ENCODE measurements around the gene ZNF687.

ZNF687 gene

DNA sequence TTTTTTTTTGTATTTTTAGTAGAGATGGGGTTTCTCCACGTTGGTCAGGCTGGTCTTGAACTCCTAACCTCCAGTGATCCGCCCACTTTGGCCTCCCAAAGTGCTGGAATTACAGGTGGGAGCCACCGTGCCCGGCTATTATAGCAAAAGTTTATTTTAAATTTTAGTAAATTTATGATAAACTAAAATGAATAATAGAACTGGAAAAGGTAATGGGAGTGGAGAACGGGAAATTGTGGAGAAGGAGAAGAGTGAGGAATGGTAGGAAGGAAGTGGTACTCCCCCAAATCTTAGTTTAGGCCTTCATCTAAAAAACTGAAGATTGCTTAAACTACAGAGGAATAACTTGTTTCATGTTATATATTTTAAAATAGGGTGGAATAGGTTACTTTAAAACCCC, 52.7 kb downstream of the ZNF687 start:
- Histone ChIP-seq H3K27me3 (ENCODE audit: insufficient read depth, low read depth, severe bottlenecking) (no peaks in the 10 kb centered on the region), H3K9me3 (ENCODE audit: severe bottlenecking) (no peaks in the 10 kb centered on the region), H3K27ac (no peak overlapping the region), H3K36me3 (no peaks in the 10 kb centered on the region), H3K4me3 (ENCODE audit: low read depth, low read length) (no peak overlapping the region)
- TF ChIP-seq, protein P1, sequence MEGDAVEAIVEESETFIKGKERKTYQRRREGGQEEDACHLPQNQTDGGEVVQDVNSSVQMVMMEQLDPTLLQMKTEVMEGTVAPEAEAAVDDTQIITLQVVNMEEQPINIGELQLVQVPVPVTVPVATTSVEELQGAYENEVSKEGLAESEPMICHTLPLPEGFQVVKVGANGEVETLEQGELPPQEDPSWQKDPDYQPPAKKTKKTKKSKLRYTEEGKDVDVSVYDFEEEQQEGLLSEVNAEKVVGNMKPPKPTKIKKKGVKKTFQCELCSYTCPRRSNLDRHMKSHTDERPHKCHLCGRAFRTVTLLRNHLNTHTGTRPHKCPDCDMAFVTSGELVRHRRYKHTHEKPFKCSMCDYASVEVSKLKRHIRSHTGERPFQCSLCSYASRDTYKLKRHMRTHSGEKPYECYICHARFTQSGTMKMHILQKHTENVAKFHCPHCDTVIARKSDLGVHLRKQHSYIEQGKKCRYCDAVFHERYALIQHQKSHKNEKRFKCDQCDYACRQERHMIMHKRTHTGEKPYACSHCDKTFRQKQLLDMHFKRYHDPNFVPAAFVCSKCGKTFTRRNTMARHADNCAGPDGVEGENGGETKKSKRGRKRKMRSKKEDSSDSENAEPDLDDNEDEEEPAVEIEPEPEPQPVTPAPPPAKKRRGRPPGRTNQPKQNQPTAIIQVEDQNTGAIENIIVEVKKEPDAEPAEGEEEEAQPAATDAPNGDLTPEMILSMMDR (IDR thresholded peaks at IDR 0.05; ENCODE audit: low read depth, low read length), result no peak
- DNase-seq, result no peak

DNA sequence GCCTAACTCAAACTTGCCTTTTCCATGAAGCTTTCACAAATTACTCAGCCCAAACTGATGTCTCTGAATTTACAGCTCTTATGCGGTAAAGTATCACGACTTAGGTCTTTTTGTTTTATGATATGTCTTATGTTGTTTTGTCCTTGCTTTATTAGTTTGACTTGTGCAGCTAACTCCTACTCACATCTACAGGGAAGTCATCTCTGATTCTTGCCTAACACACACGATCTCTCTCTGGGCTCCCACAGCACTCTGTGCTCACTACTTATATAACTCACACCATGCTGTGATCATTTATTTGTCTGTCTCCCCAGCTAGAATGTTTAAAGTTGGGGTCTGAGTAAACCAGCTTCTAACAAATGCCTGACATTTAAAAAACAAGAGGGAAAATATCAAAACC, 54.5 kb downstream of the ZNF687 start:
- Histone ChIP-seq H3K36me3 (no peaks in the 10 kb centered on the region), H3K4me3 (ENCODE audit: low read depth, low read length) (no peak overlapping the region), H3K27me3 (ENCODE audit: insufficient read depth, low read depth, severe bottlenecking) (no peaks in the 10 kb centered on the region), H3K9me3 (ENCODE audit: severe bottlenecking) (no peaks in the 10 kb centered on the region), H3K27ac (no peak overlapping the region)
- TF ChIP-seq, protein P1 (IDR thresholded peaks at IDR 0.05; ENCODE audit: low read depth, low read length), result no peak
- DNase-seq, result no peak

DNA sequence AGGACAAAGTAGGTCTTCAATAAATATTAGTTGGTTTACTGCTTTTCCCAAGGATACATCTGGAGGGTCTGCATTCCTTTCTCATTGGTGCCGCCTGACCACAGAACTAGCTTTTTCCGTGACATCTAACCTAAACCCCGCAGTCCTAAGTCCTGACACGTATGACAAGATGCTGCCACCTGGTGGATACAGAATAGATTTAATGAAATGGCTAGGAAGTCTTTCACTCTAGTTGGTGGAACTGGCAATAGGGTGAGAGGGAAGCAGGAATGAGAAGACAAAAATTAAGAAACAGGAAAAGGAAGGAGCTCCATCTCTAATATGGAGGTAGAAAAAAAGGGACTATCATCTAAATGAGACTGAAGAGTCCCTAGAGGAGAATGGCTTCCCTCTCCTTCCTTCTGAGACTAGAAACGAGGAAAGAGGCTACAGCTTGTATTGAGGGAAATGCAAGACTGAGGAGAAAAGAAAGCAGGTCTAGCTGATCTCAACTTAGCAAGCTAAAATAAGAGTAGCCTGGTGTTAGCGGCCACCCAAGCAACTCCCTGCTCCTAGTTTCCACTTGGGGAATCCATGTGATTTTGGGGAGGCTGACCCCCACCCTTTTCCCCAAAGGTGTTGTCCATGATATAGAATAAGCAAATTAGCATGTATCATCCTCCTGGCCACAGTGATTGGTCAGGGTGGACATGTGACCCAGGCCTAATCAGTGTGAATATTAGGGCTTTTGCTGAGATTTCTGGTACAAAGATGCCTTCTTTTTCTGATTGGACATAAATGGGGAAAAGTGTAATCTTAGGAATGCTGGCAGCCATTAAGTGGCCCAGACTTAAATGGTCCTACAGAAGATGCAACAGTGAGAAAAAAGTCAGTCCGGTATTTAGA, 59.0 kb downstream of the ZNF687 start:
- TF ChIP-seq, protein P1 (IDR thresholded peaks at IDR 0.05; ENCODE audit: low read depth, low read length), result peak; percentile 76
- H3K36me3 ChIP-seq, result peaks cover 40% of the 10 kb centered on the region
- DNase-seq, result peak; percentile 83
- H3K9me3 ChIP-seq (ENCODE audit: severe bottlenecking), result no peaks in the 10 kb centered on the region
- peak overlapping the region; percentile 2; the same call in 1 of the 2 replicates for H3K27ac ChIP-seq
- no peaks in the 10 kb centered on the region for H3K27me3 ChIP-seq (ENCODE audit: insufficient read depth, low read depth, severe bottlenecking)
- no peak overlapping the region for H3K4me3 ChIP-seq (ENCODE audit: low read depth, low read length)
